Measurements from ENCODE around the gene ANKRD63.

- TF ChIP-seq CTCF (IDR thresholded peaks at IDR 0.05; ENCODE audit: low read length) (peak; percentile 91), EZH2 (optimal IDR thresholded peaks at IDR 0.05; ENCODE audit: low read depth, low read length) (no peak), EZH2phosphoT487 (IDR thresholded peaks at IDR 0.05; ENCODE audit: low read length) (no peak)
Measured at GRCh38 chr15:40320931-40321371, 38.1 kb upstream of the ANKRD63 start.
